ENCODE measurements around the gene SH3BP4. TPM values are rescaled to one million over a fixed set of nuclear protein-coding genes. Genes with fewer than 3 reads are reported as not detected.

The SH3BP4 gene
- total RNA-seq, 1 experiment from 2014 or later, result 93.8 TPM

GRCh38 chr2:235006986-235007385, 55.2 kb downstream of the SH3BP4 start:
- Histone ChIP-seq H2BK20ac (ENCODE audit: low read depth, low read length, poor library complexity, severe bottlenecking) (no peak overlapping the region), H4K91ac (ENCODE audit: insufficient read length, low read depth, low read length) (no peak overlapping the region), H3K9ac (ENCODE audit: extremely low read depth, insufficient read length, low read length) (no peak overlapping the region), H3K18ac (ENCODE audit: insufficient read length, low read depth, low read length) (no peak overlapping the region), H4K8ac (replicated peaks; ENCODE audit: insufficient read length, low read depth, low read length) (no peak overlapping the region), H3K14ac (ENCODE audit: insufficient read depth, low read length) (no peak overlapping the region), H2AFZ (ENCODE audit: low read length) (no peak overlapping the region), H2AK5ac (ENCODE audit: insufficient read length, low read length) (no peak overlapping the region), H2BK12ac (ENCODE audit: insufficient read length, low read depth, low read length) (no peak overlapping the region), H3K79me1 (ENCODE audit: insufficient read depth, low read depth, low read length, poor library complexity, severe bottlenecking) (no peaks in the 10 kb centered on the region), H4K5ac (ENCODE audit: insufficient read length, low read depth, low read length) (no peak overlapping the region), H3K4me2 (ENCODE audit: insufficient read depth, insufficient read length, low read length) (no peak overlapping the region), H4K20me1 (ENCODE audit: control insufficient read depth, insufficient read depth, insufficient read length) (no peaks in the 10 kb centered on the region), H3K4ac (ENCODE audit: low read depth, low read length) (no peak overlapping the region), H3K56ac (ENCODE audit: insufficient read length, low read depth, low read length) (no peak overlapping the region), H3K9me3 (ENCODE audit: control insufficient read depth, low read depth, low read length) (no peaks in the 10 kb centered on the region), H3K23ac (ENCODE audit: insufficient read length, low read depth, low read length) (no peak overlapping the region), H3K27ac (ENCODE audit: insufficient read length, low read depth, low read length) (no peak overlapping the region), H3T11ph (ENCODE audit: low read length) (no peak overlapping the region), H3K27me3 (ENCODE audit: insufficient read depth, low read length) (no peaks in the 10 kb centered on the region), H2BK15ac (ENCODE audit: low read depth, low read length) (no peak overlapping the region), H3K79me2 (ENCODE audit: insufficient read depth, low read length) (peaks cover 6% of the 10 kb centered on the region; the same call in 1 of the 2 replicates), H2BK5ac (ENCODE audit: insufficient read length, low read length) (no peak overlapping the region), H3K4me1 (ENCODE audit: insufficient read depth, low read length) (peaks cover 4% of the 10 kb centered on the region; the same call in 1 of the 2 replicates), H3K23me2 (ENCODE audit: insufficient read length, low read depth, low read length, poor library complexity, severe bottlenecking) (no peaks in the 10 kb centered on the region), H2BK120ac (ENCODE audit: low read depth, low read length, poor library complexity, severe bottlenecking) (no peak overlapping the region)
- TF ChIP-seq CTCF (conservative IDR thresholded peaks at IDR 0.05), result no peak
- Mint-ChIP-seq H3K27me3 (ENCODE audit: low read depth) (no peaks in the 10 kb centered on the region; the same call in 1 of the 2 replicates), H3K4me1 (peaks cover 64 to 74% of the 10 kb centered on the region in 2 experiments), H3K27ac (peak overlapping the region in 2 of 3 experiments; percentile 12 to 76; a peak in 3 of 7 replicates), H3K36me3 (ENCODE audit: insufficient read depth in 1 of 3, low read depth in 3 of 3) (peaks cover 16 to 57% (median 48%) of the 10 kb centered on the region in 3 experiments), H3K4me3 (no peak overlapping the region; a peak in 1 of 5 replicates), H3K9me3 (no peaks in the 10 kb centered on the region; a peak in 1 of 5 replicates)
- no peak for DNase-seq
- no CpG with 5 or more reads among the region's 6 CpGs for WGBS (ENCODE audit: extremely low coverage, insufficient read length, low lambda C conversion rate)
